NCI-H1417 (cell line): ENCODE results near the gene IL22RA2.
"Not testable (repeated sequence)": the region's sequence is repeated elsewhere in the genome, so short reads cannot be mapped to it uniquely, and the experiment has no call there.

ENCODE experiments used
- DNase-seq, 3 experiments: peaks; one replicate each; lab custom pipeline; 2025; lab: John Stamatoyannopoulos, UW

IL22RA2 gene

DNA sequence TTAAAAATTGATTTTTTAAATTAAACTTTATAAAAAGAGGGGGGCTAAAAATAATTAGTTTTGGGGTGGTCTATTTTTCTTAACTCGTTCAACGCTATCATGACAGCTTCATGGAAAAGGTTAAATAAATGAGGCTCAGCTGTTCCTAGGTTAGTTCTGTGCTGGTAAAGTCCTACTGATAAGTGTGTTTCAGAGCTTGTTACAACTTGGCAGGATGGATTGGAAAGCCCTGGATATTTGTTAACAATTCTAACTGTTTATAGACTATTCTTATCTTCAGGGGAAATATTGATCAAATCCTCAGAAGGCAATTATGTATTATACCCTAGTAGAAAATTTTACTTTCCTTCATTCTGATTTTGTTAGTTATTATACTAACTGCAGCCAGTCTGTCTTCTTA is 50.4 kb downstream of the IL22RA2 start:
- DNase-seq = no peak

GRCh38 chr6:137122612-137123011 is 50.8 kb downstream of the IL22RA2 start:
- no peak for DNase-seq

DNA sequence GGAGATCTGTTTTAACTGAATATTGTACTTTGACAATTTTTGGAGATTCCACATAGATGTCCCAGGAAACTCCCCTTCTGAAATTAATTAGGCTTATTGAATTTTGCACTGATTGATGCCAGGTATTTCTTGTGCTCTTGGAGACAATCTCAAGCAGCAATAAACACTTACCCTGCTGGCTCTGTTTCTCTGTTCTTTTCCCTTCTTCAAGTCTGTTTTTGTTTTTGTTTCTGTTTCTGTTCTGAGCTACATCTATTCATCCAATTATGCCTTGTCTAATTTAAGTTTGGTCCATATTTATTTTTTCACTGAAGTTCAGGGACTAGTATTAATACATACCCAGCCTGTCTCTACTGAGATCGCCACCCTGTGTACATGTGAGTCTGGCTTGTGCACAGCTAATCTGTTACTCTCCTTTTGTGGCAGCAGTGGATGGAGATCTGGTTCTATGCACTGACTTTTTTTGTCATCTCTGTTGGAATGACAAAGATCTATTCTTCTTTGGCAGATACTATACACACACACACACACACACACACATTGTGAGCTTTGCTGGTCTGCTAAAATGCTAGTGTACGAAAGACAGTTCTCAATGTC is 51.9 kb downstream of the IL22RA2 start:
- DNase-seq = no peak

GRCh38 chr6:137120748-137121147 is 52.7 kb downstream of the IL22RA2 start:
- no peak for DNase-seq

- no peak for DNase-seq
Observed at GRCh38 chr6:137119196-137120104, 54.0 kb downstream of the IL22RA2 start.

- no peak for DNase-seq
Observed at GRCh38 chr6:137117581-137117980, 55.9 kb downstream of the IL22RA2 start.

DNA sequence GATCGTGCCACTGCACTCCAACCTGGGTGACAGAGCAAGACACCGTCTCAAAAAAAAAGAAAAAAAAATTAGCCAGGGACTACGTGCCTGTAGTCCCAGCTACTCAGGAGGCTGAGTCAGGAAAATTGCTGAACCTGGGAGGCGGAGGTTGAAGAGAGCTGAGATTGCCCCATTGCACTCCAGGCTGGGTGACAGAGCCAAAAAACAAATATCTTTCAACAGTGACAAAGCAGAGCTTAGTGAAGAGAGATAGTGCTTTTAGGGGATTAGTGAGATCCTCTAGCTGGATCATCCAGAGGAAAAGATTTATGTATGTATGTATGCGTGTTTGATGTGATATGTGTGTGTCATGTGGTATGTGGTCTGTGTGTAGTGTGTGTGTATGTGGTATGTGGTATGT is 56.6 kb downstream of the IL22RA2 start:
- no peak for DNase-seq

- peak in 1 of 3 experiments; percentile 21 for DNase-seq
Observed at GRCh38 chr6:137115658-137116057, 57.8 kb downstream of the IL22RA2 start.

DNA sequence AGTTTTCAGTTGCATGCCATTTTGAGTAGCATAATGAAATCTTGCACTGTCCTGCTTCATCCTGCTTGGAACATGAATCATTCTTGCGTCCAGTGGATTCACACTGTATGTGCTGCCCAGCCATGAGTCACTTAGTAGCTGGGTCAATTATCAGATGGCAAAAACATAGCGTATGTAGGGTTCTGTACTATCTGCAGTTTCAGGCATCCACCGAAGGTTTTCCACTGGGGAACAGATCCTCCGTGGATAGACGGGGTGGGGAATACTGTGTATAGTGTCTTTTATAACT is 61.4 kb downstream of the IL22RA2 start:
- DNase-seq = no peak

DNA sequence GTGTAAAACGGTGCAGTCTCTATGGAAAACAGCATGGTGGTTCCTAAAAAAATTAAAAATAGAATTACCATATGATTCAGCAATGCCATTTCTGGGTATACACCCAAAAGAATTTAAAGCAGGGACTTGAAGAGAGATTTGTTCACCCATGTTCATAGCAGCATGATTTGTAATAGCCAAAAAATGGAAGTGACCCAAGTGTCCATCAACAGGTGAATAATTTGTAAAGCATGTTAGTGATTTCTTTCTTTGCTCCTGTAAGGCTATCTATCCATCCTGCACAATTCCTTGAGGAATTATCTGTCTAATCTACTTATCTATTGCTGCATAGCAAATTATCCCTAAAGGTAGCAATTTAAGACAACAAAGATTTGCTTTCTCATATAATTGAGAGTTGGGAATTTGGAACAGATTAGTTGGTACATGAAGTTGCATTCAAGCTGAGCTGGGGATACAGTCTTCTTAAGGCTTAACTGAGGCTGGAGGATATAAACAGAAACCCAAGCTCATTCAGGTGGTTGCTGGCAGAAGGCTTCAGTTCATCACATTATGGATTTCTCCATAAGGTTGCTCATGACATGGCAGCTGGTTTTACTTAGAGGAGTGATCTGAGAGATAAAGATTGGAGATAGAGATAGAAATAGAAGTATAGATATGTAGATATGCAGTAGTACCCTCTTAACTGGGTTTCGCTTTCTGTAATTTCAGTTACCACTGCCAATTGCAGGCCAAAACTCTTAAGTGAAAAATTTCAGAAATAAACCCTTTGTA is 62.0 kb downstream of the IL22RA2 start:
- no peak for DNase-seq

DNA sequence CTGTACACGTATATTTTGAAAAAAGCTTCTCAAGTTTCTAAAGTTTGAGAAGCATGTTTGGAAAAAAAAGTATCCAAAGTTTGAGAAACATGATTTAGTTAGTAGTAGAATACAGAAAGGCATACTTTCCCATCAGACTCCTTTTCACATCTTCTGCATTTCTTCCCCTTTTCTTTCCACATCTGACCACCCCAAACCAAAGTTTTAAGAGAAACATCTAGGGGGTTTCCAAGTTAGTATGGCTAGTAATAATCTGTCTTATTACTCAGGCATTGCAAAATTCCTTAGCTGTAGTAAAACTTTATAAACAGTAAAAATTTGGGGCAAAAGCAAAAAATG is 65.7 kb downstream of the IL22RA2 start:
- no peak for DNase-seq

DNA sequence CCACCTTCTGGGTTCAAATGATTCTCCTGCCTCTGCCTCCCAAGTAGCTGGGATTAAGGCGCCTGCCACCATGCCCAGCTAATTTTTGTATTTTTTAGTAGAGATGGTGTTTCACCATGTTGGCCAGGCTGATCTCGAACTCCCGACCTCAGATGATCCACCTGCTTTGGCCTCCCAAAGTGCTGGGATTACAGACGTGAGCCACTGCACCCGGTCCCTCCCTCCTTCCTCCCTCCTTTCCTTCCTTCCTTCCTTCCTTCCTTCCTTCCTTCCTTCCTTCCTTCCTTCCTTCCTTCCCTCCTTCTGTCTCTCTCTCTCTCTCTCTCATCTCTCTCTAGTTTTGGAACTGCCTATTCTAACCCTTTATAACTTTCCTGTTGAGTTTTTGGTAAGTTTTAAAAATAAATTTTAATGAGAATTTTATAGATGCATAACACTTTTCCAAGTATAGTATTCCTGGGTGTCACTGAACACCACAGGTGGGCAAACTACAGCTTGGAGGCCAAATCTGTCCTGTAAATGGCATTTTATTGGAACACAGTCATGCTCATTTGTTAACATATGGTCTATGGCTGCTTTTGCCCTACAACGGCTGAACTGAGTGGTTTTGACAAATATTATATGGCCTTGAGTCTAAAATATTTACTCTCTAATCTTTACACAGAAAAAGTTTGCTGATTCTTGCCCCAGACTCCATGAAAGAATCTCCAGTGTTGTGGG is 66.2 kb downstream of the IL22RA2 start:
- not testable (repeated sequence) for DNase-seq

DNA sequence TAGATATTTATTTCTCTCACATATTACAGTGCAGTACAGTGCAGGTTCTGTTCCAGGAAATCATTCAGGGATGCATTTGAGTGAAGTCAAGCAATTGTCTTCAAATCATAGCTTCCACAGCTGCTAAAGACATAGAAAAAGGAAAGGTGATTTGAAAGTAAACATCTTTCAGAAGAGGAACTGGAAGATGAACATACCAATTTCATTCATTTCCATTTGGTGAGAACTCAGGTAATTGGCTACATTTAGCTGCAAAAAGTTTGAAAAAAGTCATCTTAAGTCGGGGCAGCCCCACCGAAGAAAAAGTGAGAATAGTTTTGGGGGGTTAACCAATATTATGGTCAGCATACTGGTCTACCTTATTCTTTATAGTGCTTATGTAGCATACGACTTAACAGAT is 67.3 kb downstream of the IL22RA2 start:
- DNase-seq = no peak

DNA sequence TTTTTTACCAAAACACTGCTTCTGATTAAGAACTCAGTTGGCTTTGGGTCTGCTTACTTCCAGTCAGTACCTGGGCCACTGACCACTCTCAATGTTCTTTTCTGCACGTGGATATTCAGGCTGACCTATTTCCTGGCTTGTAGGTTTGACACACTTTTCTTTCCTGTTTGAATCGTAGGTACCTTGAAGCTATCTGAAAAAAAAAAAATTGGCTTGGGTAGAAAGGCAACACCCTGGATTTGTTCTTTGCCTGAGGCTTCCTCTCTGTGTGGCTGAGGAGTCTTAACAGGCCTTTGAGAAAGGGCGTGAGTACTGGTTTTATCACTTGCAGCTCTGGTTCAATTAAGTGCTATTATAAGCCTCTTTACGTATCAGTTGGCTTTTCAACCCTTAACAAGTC is 68.1 kb downstream of the IL22RA2 start:
- no peak for DNase-seq

GRCh38 chr6:137104926-137105325 is 68.5 kb downstream of the IL22RA2 start:
- no peak for DNase-seq

DNA sequence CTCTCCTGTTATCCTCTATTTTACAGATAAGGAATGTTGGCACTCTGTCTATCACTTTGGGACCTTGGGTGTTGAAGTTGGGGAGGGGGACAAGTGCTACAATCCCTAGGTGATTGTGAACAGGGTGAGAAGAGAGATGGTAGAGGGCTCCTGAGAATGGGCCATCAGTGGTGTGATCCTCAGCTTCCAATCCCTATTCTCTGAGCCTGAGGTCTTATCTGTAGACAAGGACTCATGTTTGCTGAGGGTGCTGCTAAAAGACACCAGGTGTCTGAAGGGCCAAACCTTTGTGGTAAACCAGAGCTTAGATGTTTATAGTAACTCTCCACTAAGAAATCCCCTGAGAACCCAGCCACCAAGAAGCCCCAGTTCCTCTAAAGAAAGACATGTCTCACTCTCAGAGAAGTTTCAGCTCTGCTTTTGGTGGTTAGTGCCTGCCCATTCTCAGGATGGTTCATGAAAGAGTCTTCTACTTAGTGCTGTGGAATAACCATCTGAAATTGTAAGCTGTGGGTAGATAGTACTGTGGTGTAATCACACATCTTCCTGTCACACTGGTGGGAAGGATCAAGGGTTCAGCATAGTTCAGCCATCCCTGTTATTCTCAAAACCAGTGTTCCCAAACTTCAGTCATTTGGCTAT is 70.5 kb downstream of the IL22RA2 start:
- no peak for DNase-seq

DNA sequence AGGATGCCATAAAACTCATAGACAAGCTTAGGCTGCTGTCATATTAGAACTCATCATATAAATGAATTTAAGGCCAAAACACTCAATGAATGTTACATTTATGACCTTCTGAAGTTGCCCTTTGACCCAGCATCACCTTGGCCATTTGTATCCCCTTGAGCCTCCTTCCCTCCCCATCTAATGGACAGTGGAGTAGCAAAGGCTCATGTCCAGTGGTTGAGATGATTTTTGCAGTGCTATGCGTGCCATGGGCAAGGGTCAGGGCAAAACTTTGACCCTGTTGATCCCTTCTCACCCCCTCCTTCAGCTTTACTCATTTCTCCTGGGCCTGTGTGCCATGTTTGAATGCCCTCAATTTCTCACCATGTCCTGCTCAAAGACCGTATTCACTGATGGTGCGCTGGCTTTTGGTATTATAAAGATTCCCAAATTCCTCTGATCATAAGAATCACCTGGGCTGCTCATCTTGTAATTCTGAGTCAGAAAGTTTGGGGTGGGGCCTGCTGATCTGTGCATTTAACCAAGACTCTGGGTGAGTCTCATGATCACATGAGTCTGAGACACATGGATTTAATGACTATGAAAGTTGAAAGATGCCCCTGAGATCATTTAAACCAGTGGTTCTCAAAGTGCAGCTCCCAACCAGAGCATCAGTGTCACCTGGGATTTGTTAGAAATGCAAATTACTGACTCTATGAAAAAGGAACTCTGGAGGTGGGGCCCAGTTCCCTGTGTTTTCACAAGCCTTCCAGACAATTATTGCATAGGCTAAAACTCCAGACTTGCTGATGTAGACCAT is 71.2 kb downstream of the IL22RA2 start:
- no peak for DNase-seq

DNA sequence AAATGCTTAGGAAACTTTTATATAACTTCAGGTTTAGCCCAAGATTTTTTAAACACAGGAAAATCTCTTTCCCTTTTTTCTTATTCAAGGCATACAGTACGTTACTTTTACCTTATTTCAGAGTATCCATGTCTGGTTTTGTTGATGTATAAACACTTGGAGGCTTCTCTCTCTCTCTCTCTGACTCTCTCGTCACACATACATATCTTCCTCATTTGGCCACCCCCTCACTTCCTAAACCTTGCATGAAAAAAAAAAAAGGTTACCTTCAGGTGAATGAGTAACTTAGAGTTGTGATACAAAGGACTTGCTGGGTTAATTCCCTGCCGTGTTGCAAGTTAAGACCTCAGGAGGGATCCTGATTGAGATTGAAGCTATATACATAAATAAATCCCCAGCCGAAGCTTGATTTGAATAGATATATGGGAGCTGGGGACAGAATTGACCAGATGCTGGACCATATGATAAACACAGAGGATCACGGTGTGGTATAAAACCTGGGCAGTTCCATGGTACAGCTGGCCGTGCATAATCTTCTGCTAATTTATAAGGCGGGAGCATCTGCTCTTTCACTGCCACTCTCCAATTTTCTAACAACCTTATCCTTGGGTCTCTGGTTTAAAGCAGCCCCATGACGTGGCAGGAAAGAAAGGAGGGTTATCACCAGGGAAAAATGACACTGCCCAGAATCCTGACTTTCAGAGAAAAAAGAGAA is 73.6 kb downstream of the IL22RA2 start:
- no peak for DNase-seq

DNA sequence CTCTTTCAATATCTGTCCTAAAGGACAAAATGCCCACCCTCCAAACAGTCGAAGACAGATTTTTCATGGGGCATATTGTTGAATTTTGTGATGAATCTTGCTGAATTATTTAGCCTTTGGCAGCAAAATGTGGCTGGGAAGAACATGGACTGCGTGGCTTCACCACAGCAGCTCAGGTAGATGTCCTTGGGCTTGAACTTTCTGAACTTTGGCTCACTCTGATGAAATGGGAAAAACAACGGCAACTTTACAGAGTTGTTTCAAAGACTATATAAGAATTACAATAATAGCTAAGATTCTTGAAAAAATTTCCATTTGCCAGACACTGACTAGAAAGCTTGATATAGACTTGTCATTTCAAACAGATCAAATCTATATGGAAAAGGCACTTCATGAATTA is 75.9 kb downstream of the IL22RA2 start:
- DNase-seq = no peak

DNA sequence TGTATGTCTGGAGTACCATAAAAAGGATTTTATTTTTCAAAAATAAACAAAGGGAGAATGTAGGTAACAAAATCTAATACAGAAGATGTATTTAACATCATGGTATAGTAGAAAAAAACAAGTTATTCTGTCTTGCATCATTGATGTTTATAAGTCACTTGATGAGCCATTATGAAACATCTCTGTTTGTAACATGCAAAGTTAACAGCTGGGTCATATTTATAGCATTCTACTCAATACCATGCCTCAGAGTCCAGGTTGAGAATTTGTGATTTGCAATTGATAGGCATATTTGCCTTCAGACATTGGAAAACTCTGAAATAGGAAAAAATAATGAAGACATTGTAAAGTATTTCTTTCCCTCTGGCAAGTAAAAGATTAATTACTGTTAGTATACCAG is 76.4 kb downstream of the IL22RA2 start:
- no peak for DNase-seq
